Ovary (tissue), 9 donors: ENCODE results near the gene EZR. TPM values are rescaled to one million over a fixed set of nuclear protein-coding genes. Genes with fewer than 3 reads are reported as not detected.

ENCODE experiments used
- DNase-seq, 5 donors: peaks; one replicate each; pipeline ENCODE4 v3.0.0-alpha.2; 2019 to 2020
- H3K27ac ChIP-seq, 2 donors: fragments of 200-600 bp; one replicate each; pipeline versions ENCODE4 v1.5.1 to v1.8.0; 2019 to 2022
- H3K27me3 ChIP-seq: fragments of 200-600 bp; one replicate; pipeline ENCODE4 v1.8.0; 2022
- H3K36me3 ChIP-seq: fragments of 200-600 bp; sonication (generic); one replicate; pipeline ENCODE4 v1.5.1; 2019
- H3K4me1 ChIP-seq: one replicate; pipeline ENCODE4 v1.8.1; 2013; ENCODE audit warnings: mild to moderate bottlenecking, moderate library complexity; ENCODE audit not compliant: insufficient read depth
- H3K4me3 ChIP-seq: fragments of 200-600 bp; sonication (generic); one replicate; pipeline ENCODE4 v1.5.1; 2017
- H3K9me3 ChIP-seq, 2 donors: fragments of 200-600 bp in 1 of 2; sonication (generic) in 1 of 2; one replicate each; pipeline versions ENCODE4 v1.5.1 to v1.8.1; 2013 to 2019; ENCODE audit warnings: mild to moderate bottlenecking in 1 of 2, moderate library complexity in 1 of 2
- EP300 ChIP-seq: sonication (generic); formaldehyde crosslinking; IDR thresholded peaks from one replicate; pipeline ENCODE4 v1.6.1; 2017; ENCODE audit warnings: antibody characterized with exemption
- POLR2A ChIP-seq: fragments of 450-650 bp; IDR thresholded peaks from one replicate; pipeline ENCODE4 v1.6.1; 2017; ENCODE audit warnings: antibody characterized with exemption, mild to moderate bottlenecking, moderate library complexity
- WGBS, 3 donors: extraction: QIAGEN DNeasy Blood & Tissue Kit in 1 of 3; methylation state at CpG; one replicate each; pipeline versions ENCODE4 v1.1.5 to v1.1.7; 2013 to 2017; 5-methylcytosine and 5-hydroxymethylcytosine counted together
- intact Hi-C, 4 donors: fragments of 100-400 bp; cut with DNase I; formaldehyde crosslinking; loops; one replicate each; pipeline versions ENCODE4 v1.11.0 to v1.15.1; 2022 to 2023
- polyA plus RNA-seq, 2 donors: library from polyadenylated mRNA; stranded (reverse); fragments of 200-250 nt in 1 of 2; fragments of 350-450 nt in 1 of 2; fragmentation: Illumina TruSeq in 1 of 2; extraction: RNeasy Lipid Tissue Mini Kit (QIAGEN cat#74804) in 1 of 2; gene quantifications; one replicate each; pipeline ENCODE4 v1.2.3, GENCODE V29; 2013 to 2014
- total RNA-seq, 7 donors: library from RNA; depleted of rRNA in 2 of 7; stranded (reverse); fragments of >200 nt in 2 of 7; fragmentation: NEBNext Ultra II Directional in 3 of 7; extraction: Animal tissue kit (Norgen Biotek cat#: 25700) in 3 of 7; gene quantifications; one replicate each; pipeline versions ENCODE4 v1.1.0 to v1.2.4, GENCODE V29; 2016 to 2023
- TF ChIP-seq, protein P1 (sequence below), 3 donors: fragments of 450-650 bp in 2 of 3; fragments of 200-600 bp in 1 of 3; IDR thresholded peaks; one replicate each; pipeline versions ENCODE4 v1.5.1 to v1.8.0; 2016 to 2022; ENCODE audit warnings: antibody characterized with exemption in 3 of 3, mild to moderate bottlenecking in 1 of 3
- donor health status: DM: no; HTN: no; CAD: no; lungs with moderate emphysema.
- donor health status: DM: no; HTN: no; CAD: no.
- donor health status: Bipolar disorder and iron deficiency.
- donor health status: DM: yes; HTN: yes; CAD: no.
- donor health status: DM: no; HTN: no; CAD: no.
- donor health status: DM: yes; HTN: yes; CAD: no.

The EZR gene
- total and polyA plus RNA-seq, 9 donors: 39.0 to 214 (median 85.6) TPM

DNA sequence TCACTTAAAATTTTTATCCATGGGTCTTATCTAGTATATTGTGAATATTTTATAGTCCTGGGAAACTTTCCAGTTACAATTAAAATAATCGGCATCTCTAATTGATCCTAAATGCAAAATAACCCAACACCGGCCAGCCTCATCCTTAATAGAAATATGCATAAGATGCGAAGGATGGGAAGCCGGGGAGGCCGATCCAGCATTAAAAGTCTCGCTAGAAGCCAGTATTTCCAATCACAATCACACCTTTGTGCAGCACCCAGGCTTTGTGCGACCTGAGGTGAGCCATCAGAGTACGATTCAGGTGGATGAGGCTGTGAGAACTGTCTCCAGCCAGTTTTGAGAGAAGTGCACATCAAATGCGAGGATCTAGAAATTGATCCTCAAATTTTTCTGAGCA lies 65.4 kb downstream of the EZR start:
- Histone ChIP-seq H3K4me3 (no peak overlapping the region), H3K4me1 (no peaks in the 10 kb centered on the region), H3K9me3 (no peaks in the 10 kb centered on the region), H3K27me3 (no peaks in the 10 kb centered on the region), H3K27ac (no peak overlapping the region), H3K36me3 (no peaks in the 10 kb centered on the region)
- intact Hi-C loops: no loop called here
- no peak for DNase-seq
- TF ChIP-seq, protein P1, sequence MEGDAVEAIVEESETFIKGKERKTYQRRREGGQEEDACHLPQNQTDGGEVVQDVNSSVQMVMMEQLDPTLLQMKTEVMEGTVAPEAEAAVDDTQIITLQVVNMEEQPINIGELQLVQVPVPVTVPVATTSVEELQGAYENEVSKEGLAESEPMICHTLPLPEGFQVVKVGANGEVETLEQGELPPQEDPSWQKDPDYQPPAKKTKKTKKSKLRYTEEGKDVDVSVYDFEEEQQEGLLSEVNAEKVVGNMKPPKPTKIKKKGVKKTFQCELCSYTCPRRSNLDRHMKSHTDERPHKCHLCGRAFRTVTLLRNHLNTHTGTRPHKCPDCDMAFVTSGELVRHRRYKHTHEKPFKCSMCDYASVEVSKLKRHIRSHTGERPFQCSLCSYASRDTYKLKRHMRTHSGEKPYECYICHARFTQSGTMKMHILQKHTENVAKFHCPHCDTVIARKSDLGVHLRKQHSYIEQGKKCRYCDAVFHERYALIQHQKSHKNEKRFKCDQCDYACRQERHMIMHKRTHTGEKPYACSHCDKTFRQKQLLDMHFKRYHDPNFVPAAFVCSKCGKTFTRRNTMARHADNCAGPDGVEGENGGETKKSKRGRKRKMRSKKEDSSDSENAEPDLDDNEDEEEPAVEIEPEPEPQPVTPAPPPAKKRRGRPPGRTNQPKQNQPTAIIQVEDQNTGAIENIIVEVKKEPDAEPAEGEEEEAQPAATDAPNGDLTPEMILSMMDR (IDR thresholded peaks at IDR 0.05): no peak
- 90 to 94% (median 93%) methylated on average over 9 of the region's 9 CpGs for WGBS, 3 donors

DNA sequence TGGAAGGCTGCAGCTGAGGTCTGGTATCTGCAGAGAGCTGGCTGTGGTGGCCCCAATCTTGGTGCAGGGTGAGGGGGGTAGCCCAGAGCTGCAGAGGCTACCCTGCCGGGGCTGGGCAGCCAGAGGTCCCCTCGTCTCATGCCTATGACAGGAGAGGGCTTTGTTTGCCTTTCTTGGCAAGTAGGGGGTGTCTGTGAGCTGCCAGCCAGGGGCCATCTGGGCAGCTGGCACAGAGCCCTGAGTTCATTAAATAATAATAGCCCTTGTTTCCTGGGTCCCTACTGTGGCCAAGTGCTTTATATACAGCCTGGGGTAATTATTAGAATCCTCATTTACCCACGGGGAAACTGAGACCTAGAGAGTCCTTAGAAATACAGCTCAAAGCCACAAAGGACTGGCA lies 66.6 kb downstream of the EZR start:
- no peaks in the 10 kb centered on the region for H3K9me3 ChIP-seq
- H3K27me3 ChIP-seq: no peaks in the 10 kb centered on the region
- intact Hi-C loops: no loop called here
- whole genome bisulfite sequencing, 3 donors: 48 to 62% (median 57%) methylated on average over 3 of the region's 3 CpGs
- no peaks in the 10 kb centered on the region for H3K36me3 ChIP-seq
- H3K4me1 ChIP-seq: no peaks in the 10 kb centered on the region
- no peak for DNase-seq
- TF ChIP-seq, protein P1 (IDR thresholded peaks at IDR 0.05): no peak
- TF ChIP-seq EP300 (no peak), POLR2A (no peak)
- H3K4me3 ChIP-seq: no peak overlapping the region
- no peak overlapping the region for H3K27ac ChIP-seq

DNA sequence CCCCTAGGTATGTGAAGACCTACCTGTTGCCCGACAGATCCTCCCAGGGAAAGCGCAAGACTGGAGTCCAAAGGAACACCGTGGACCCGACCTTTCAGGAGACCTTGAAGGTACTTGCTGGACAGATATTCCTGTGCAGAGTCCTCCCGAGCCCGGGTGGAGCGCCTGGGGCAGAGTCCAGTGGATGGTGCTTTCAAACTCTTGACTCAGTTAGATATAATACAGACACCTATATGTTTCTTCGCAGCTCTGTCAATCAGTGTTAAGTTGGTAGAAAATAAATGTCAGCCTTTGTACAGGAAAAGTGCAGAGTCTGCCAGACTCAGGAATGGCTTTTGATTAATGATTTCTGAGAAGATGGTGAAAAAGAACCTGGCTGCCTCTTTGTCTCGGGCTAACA lies 67.2 kb downstream of the EZR start:
- Histone ChIP-seq H3K9me3 (no peaks in the 10 kb centered on the region), H3K4me1 (no peaks in the 10 kb centered on the region), H3K36me3 (no peaks in the 10 kb centered on the region), H3K4me3 (no peak overlapping the region), H3K27me3 (no peaks in the 10 kb centered on the region), H3K27ac (no peak overlapping the region)
- no peak for DNase-seq
- intact Hi-C loops: no loop called here
- TF ChIP-seq POLR2A (no peak), EP300 (no peak)
- TF ChIP-seq, protein P1 (IDR thresholded peaks at IDR 0.05): no peak
- 80 to 86% (median 84%) methylated on average over 9 of the region's 9 CpGs for WGBS, 3 donors

DNA sequence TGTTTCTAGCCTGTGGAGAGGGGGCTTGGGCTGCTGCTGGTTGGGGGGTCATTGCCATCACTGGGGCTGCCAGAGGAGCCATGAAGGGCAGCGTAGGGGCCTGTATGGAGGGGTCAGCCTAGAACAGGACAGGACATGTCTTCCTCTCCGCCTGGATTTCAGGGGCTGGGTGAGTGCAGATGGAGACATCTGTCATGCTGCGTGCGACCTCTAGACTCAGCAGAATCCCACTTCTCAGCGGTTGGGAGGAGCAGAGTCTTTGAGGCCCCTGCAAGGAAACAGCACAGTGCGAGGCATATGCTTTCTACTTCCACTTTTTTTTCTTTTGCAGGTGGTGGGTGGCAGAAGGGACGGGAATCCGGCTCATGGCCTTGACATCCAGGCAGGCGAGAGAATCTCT lies 67.9 kb downstream of the EZR start:
- no peak overlapping the region for H3K27ac ChIP-seq
- no peaks in the 10 kb centered on the region for H3K36me3 ChIP-seq
- H3K9me3 ChIP-seq: no peaks in the 10 kb centered on the region
- H3K4me3 ChIP-seq: no peak overlapping the region
- WGBS, 3 donors: 78 to 87% (median 79%) methylated on average over 9 of the region's 9 CpGs
- no peak for DNase-seq
- intact Hi-C loops: no loop called here
- H3K4me1 ChIP-seq: no peaks in the 10 kb centered on the region
- no peaks in the 10 kb centered on the region for H3K27me3 ChIP-seq
- TF ChIP-seq POLR2A (no peak), EP300 (no peak)
- TF ChIP-seq, protein P1 (IDR thresholded peaks at IDR 0.05): no peak

DNA sequence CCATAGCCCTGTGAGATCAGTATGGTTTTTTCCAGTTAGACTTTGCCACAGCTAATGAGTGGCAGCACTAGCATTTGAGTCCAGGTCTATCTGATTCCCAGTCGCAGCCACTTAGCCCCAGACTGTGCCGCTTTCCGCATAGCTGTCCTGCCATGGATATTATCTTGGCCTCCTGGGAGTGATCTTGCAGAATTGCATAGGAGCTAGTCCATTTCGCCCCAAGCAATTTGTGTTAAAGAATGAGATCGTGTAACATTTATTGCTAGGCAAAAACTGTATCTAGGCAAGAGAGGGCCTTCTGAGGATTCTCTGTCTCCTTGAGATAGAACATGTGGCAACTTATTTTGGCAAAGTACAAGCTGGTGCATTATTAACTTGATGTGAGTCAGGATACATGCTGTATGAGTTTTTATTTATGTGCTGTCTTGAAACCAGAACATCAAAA lies 74.2 kb downstream of the EZR start:
- H3K9me3 ChIP-seq: no peaks in the 10 kb centered on the region
- no peaks in the 10 kb centered on the region for H3K4me1 ChIP-seq
- H3K27me3 ChIP-seq: no peaks in the 10 kb centered on the region
- H3K4me3 ChIP-seq: no peak overlapping the region
- intact Hi-C loops: no loop called here
- TF ChIP-seq POLR2A (no peak), EP300 (no peak)
- TF ChIP-seq, protein P1 (IDR thresholded peaks at IDR 0.05): no peak
- 86 to 96% (median 94%) methylated on average over 5 of the region's 5 CpGs for WGBS, 3 donors
- no peak overlapping the region for H3K27ac ChIP-seq
- DNase-seq: no peak
- no peaks in the 10 kb centered on the region for H3K36me3 ChIP-seq
